ENCODE measurements around the gene XIRP2.

XIRP2 gene

DNA sequence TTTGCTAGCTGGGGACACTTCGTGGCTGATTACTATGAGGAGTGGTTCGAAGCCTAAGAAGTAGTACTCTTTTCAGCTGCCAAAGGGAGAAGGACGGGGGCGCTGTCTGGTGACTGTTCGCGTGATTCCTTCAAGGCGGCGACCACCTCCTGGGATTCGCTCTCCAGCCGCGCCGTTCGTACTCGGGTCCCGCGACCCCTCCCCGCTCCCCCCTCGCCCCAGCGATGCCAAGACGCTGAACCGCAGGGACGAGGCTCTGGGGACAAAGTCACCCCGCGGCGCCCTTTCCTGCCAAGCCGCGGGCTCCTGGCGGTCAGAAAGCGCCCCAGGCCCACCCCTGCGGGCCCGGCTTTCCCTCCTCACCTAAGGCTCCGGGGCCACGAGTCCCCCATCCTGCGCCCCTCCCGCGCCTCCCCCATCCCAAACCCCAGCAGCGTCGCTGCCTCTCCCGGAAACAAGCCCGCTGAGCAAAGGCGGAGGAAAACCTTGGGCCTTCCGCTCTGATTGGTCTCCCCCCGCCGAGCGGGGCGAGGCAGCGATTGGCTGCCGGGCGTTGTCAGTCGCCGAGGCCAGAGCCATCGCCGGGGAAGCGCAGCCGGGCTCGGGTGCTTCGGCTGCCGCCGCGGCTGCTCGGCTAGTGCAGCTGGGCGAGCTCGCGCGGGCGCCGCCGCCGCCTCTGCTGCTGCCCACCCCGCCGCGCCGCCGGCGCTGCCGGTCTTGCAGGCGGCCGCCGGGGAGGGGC is 404.3 kb downstream of the XIRP2 start, which contains the start of gene B3GALT1:
B3GALT1 (plus strand) TSS at position 572 of the 742 bp plus-strand sequence.
- H3K4me1 ChIP-seq (ENCODE audit: control insufficient read depth in 2 of 2, insufficient read depth in 1 of 2, low read depth in 1 of 2, low read length in 2 of 2): peaks cover 0 to 6% of the 10 kb centered on the region in 2 donors
- no peaks in the 10 kb centered on the region for H3K27me3 ChIP-seq (ENCODE audit: control insufficient read depth in 3 of 3, insufficient read depth in 3 of 3, low read depth in 1 of 3, low read length in 3 of 3)
- peak within 1 kb of the TSS; percentile 98 for H2AFZ ChIP-seq (ENCODE audit: low read length)
- peak within 1 kb of the TSS; percentile 83 for H2BK120ac ChIP-seq (ENCODE audit: low read depth, low read length)
- peak within 1 kb of the TSS; percentile 84 to 96 for H3K4me3 ChIP-seq (ENCODE audit: low read length in 2 of 2)
- H2AK5ac ChIP-seq (ENCODE audit: low read depth, low read length): peak within 1 kb of the TSS; percentile 83
- H2BK15ac ChIP-seq (ENCODE audit: low read length): peak within 1 kb of the TSS; percentile 55
- H3K23ac ChIP-seq (ENCODE audit: low read depth, low read length, poor library complexity): peak within 1 kb of the TSS; percentile 93
- H3K36me3 ChIP-seq (replicated peaks in 1 of 2; ENCODE audit: control insufficient read depth in 2 of 2, insufficient read depth in 2 of 2, low read length in 2 of 2): no peaks in the 10 kb centered on the region
- H4K91ac ChIP-seq (ENCODE audit: low read depth, low read length, poor library complexity): no peak within 1 kb of the TSS
- H3K79me1 ChIP-seq (ENCODE audit: low read depth, low read length): no peaks in the 10 kb centered on the region
- H3K27ac ChIP-seq (replicated peaks; ENCODE audit: low read length): peak within 1 kb of the TSS; percentile 92
- H3K18ac ChIP-seq (ENCODE audit: low read length): peak within 1 kb of the TSS; percentile 97
- H2BK12ac ChIP-seq (ENCODE audit: low read length): peak within 1 kb of the TSS; percentile 90
- no peak within 1 kb of the TSS for H3K4ac ChIP-seq (ENCODE audit: low read length)
- peak within 1 kb of the TSS; percentile 4 for H4K8ac ChIP-seq (ENCODE audit: low read depth, low read length)
- peak; percentile 92 for DNase-seq (ENCODE audit: low spot score)
- no CpG with 5 or more reads among the region's 79 CpGs for WGBS, 2 donors (ENCODE audit: extremely low coverage in 2 of 2, insufficient read length in 2 of 2, insufficient replicate concordance in 1 of 2)
- H2BK5ac ChIP-seq (ENCODE audit: low read length): peak within 1 kb of the TSS; percentile 94
- peak within 1 kb of the TSS; percentile 39 for H3K14ac ChIP-seq (ENCODE audit: low read length)
- peak within 1 kb of the TSS; percentile 99 for H3K9ac ChIP-seq (ENCODE audit: low read depth, low read length, poor library complexity)
- no peaks in the 10 kb centered on the region for H3K9me3 ChIP-seq (replicated peaks in 1 of 2; ENCODE audit: control insufficient read depth in 2 of 2, insufficient read depth in 1 of 2, low read depth in 1 of 2, low read length in 2 of 2)
- peak within 1 kb of the TSS; percentile 99 for H3K4me2 ChIP-seq (ENCODE audit: insufficient read depth, low read length, poor library complexity, severe bottlenecking)

DNA sequence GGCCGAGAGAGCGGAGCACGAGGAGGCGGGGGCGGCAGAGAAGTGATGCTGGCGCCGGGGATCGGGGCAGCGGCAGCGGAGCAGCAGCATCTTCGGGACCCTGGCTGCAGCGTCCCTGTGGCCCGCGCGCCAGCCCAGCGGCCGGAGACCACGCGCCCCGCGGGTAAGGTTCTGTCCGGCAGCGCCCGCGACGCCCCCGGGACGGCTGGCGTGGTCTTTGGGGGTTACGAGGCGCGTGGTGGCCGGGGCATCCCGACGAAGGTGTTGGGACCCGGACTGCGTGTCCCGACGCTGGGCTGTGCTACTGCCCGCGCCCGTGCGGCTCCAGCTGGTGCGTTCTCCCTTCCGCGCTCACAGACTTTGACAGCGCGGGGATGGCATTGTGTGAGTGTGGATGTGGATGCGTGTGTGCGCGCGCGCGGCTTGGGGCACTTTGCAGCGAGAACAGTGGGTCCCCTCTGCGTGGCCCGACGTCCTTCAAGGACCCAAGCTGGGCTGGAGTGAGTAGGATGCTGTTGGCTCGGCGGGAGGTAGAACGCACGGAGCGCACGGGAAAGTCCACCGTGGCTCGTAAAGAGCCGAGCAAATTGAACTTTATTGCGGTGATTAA is 405.0 kb downstream of the XIRP2 start:
- Histone ChIP-seq H3K4me1 (ENCODE audit: control insufficient read depth in 2 of 2, insufficient read depth in 1 of 2, low read depth in 1 of 2, low read length in 2 of 2) (peaks cover 0 to 6% of the 10 kb centered on the region in 2 donors), H3K14ac (ENCODE audit: low read length) (peak overlapping the region; percentile 39), H2AK5ac (ENCODE audit: low read depth, low read length) (peak overlapping the region; percentile 83), H3K27ac (replicated peaks; ENCODE audit: low read length) (peak overlapping the region; percentile 92), H2BK120ac (ENCODE audit: low read depth, low read length) (peak overlapping the region; percentile 83), H2BK15ac (ENCODE audit: low read length) (peak overlapping the region; percentile 55), H3K4me2 (ENCODE audit: insufficient read depth, low read length, poor library complexity, severe bottlenecking) (peak overlapping the region; percentile 99), H4K91ac (ENCODE audit: low read depth, low read length, poor library complexity) (no peak overlapping the region), H3K23ac (ENCODE audit: low read depth, low read length, poor library complexity) (peak overlapping the region; percentile 93), H3K18ac (ENCODE audit: low read length) (peak overlapping the region; percentile 97), H3K4me3 (ENCODE audit: low read length in 2 of 2) (peak overlapping the region; percentile 84 to 96), H3K4ac (ENCODE audit: low read length) (no peak overlapping the region), H2BK5ac (ENCODE audit: low read length) (peak overlapping the region; percentile 94), H3K9me3 (replicated peaks in 1 of 2; ENCODE audit: control insufficient read depth in 2 of 2, insufficient read depth in 1 of 2, low read depth in 1 of 2, low read length in 2 of 2) (no peaks in the 10 kb centered on the region), H4K8ac (ENCODE audit: low read depth, low read length) (peak overlapping the region; percentile 4), H3K9ac (ENCODE audit: low read depth, low read length, poor library complexity) (peak overlapping the region; percentile 99), H2BK12ac (ENCODE audit: low read length) (peak overlapping the region; percentile 90), H3K79me1 (ENCODE audit: low read depth, low read length) (no peaks in the 10 kb centered on the region), H3K27me3 (ENCODE audit: control insufficient read depth in 3 of 3, insufficient read depth in 3 of 3, low read depth in 1 of 3, low read length in 3 of 3) (no peaks in the 10 kb centered on the region), H3K36me3 (replicated peaks in 1 of 2; ENCODE audit: control insufficient read depth in 2 of 2, insufficient read depth in 2 of 2, low read length in 2 of 2) (no peaks in the 10 kb centered on the region), H2AFZ (ENCODE audit: low read length) (peak overlapping the region; percentile 98)
- WGBS, 2 donors (ENCODE audit: extremely low coverage in 2 of 2, insufficient read length in 2 of 2, insufficient replicate concordance in 1 of 2): no CpG with 5 or more reads among the region's 68 CpGs
- DNase-seq (ENCODE audit: low spot score): peak; percentile 45

- no peaks in the 10 kb centered on the region for H3K79me1 ChIP-seq (ENCODE audit: low read depth, low read length)
- H3K4me3 ChIP-seq (ENCODE audit: low read length in 2 of 2): peak overlapping the region; percentile 84 to 96
- peak overlapping the region; percentile 99 for H3K4me2 ChIP-seq (ENCODE audit: insufficient read depth, low read length, poor library complexity, severe bottlenecking)
- WGBS, 2 donors (ENCODE audit: extremely low coverage in 2 of 2, insufficient read length in 2 of 2, insufficient replicate concordance in 1 of 2): no CpG with 5 or more reads among the region's 39 CpGs
- H3K23ac ChIP-seq (ENCODE audit: low read depth, low read length, poor library complexity): peak overlapping the region; percentile 29
- peak overlapping the region; percentile 42 for H2AK5ac ChIP-seq (ENCODE audit: low read depth, low read length)
- H2AFZ ChIP-seq (ENCODE audit: low read length): peak overlapping the region; percentile 98
- peak overlapping the region; percentile 86 for H3K18ac ChIP-seq (ENCODE audit: low read length)
- no peaks in the 10 kb centered on the region for H3K9me3 ChIP-seq (replicated peaks in 1 of 2; ENCODE audit: control insufficient read depth in 2 of 2, insufficient read depth in 1 of 2, low read depth in 1 of 2, low read length in 2 of 2)
- H3K4ac ChIP-seq (ENCODE audit: low read length): no peak overlapping the region
- H2BK5ac ChIP-seq (ENCODE audit: low read length): no peak overlapping the region
- peak overlapping the region; percentile 73 for H3K9ac ChIP-seq (ENCODE audit: low read depth, low read length, poor library complexity)
- peak overlapping the region; percentile 51 for H2BK120ac ChIP-seq (ENCODE audit: low read depth, low read length)
- no peak overlapping the region for H2BK12ac ChIP-seq (ENCODE audit: low read length)
- H3K27ac ChIP-seq (replicated peaks; ENCODE audit: low read length): no peak overlapping the region
- peaks cover 0 to 6% of the 10 kb centered on the region in 2 donors for H3K4me1 ChIP-seq (ENCODE audit: control insufficient read depth in 2 of 2, insufficient read depth in 1 of 2, low read depth in 1 of 2, low read length in 2 of 2)
- no peak overlapping the region for H3K14ac ChIP-seq (ENCODE audit: low read length)
- peak; percentile 23 for DNase-seq (ENCODE audit: low spot score)
- H4K8ac ChIP-seq (ENCODE audit: low read depth, low read length): no peak overlapping the region
- no peaks in the 10 kb centered on the region for H3K36me3 ChIP-seq (replicated peaks in 1 of 2; ENCODE audit: control insufficient read depth in 2 of 2, insufficient read depth in 2 of 2, low read length in 2 of 2)
- no peak overlapping the region for H2BK15ac ChIP-seq (ENCODE audit: low read length)
- no peaks in the 10 kb centered on the region for H3K27me3 ChIP-seq (ENCODE audit: control insufficient read depth in 3 of 3, insufficient read depth in 3 of 3, low read depth in 1 of 3, low read length in 3 of 3)
- H4K91ac ChIP-seq (ENCODE audit: low read depth, low read length, poor library complexity): no peak overlapping the region
These were observed 405.9 kb downstream of the XIRP2 start for GRCh38 chr2:167293943-167294775.

Measured in neuronal stem cell (in vitro differentiated cells).